ENCODE data around the gene DNAJB6. TPM values are rescaled to one million over a fixed set of nuclear protein-coding genes. Genes with fewer than 3 reads are reported as not detected.

The DNAJB6 gene
- total RNA-seq (250 TPM), polyA plus RNA-seq (100 to 1,000 TPM; 115 to 123 (median 119) TPM)

GRCh38 chr7:157336383-157337315 is at the start of gene DNAJB6:
DNAJB6 (plus strand) TSS chr7:157337004; CDS start chr7:157358573, 21,569 bp downstream.
- DNase-seq (peak; percentile 93 to 96 (median 96)), ATAC-seq (ENCODE audit: low read depth in 2 of 2) (peak; percentile 77 to 80)
- peak within 1 kb of the TSS; percentile 97 to 100 (median 100) for H3K4me3 Mint-ChIP-seq
- H3K27ac Mint-ChIP-seq: peak within 1 kb of the TSS; percentile 98 to 99 (median 99)
- Histone ChIP-seq H3K4me1 (ENCODE audit: control insufficient read depth, insufficient read depth, low read length, poor library complexity, severe bottlenecking) (peaks cover 37% of the 10 kb centered on the region), H3K4me3 (ENCODE audit: low read depth, low read length) (peak within 1 kb of the TSS; percentile 100), H3K27ac (ENCODE audit: insufficient read depth, low read length, poor library complexity, severe bottlenecking) (peak within 1 kb of the TSS; percentile 93), H3K9me3 (ENCODE audit: control insufficient read depth in 2 of 2, low read length in 2 of 2) (no peaks in the 10 kb centered on the region), H3K36me3 (ENCODE audit: control insufficient read depth, insufficient read depth, low read length) (no peaks in the 10 kb centered on the region), H3K27me3 (ENCODE audit: control insufficient read depth, insufficient read depth, low read length) (no peaks in the 10 kb centered on the region)
- H3K9me3 Mint-ChIP-seq: peaks cover 0 to 2% (median 0%) of the 10 kb centered on the region in 7 donors
- H3K36me3 Mint-ChIP-seq: peaks cover 14% of the 10 kb centered on the region
- peaks cover 17 to 49% (median 35%) of the 10 kb centered on the region in 4 donors for H3K4me1 Mint-ChIP-seq
- H3K27me3 Mint-ChIP-seq: peaks cover 26% of the 10 kb centered on the region

GRCh38 chr7:157291404-157292080 is 45.3 kb upstream of the DNAJB6 start:
- Mint-ChIP-seq H3K4me3 (no peak overlapping the region), H3K4me1 (no peaks in the 10 kb centered on the region), H3K36me3 (no peaks in the 10 kb centered on the region), H3K27ac (no peak overlapping the region), H3K27me3 (no peaks in the 10 kb centered on the region), H3K9me3 (no peaks in the 10 kb centered on the region)
- H3K4me3 ChIP-seq (ENCODE audit: low read depth, low read length): no peak overlapping the region
- DNase-seq: no peak
- H3K4me1 ChIP-seq (ENCODE audit: control insufficient read depth, insufficient read depth, low read length, poor library complexity, severe bottlenecking): no peaks in the 10 kb centered on the region
- H3K27me3 ChIP-seq (ENCODE audit: control insufficient read depth, insufficient read depth, low read length): no peaks in the 10 kb centered on the region
- H3K9me3 ChIP-seq (ENCODE audit: control insufficient read depth in 2 of 2, low read length in 2 of 2): no peaks in the 10 kb centered on the region
- H3K27ac ChIP-seq (ENCODE audit: insufficient read depth, low read length, poor library complexity, severe bottlenecking): no peak overlapping the region
- H3K36me3 ChIP-seq (ENCODE audit: control insufficient read depth, insufficient read depth, low read length): no peaks in the 10 kb centered on the region
- no peak for ATAC-seq (ENCODE audit: low read depth in 2 of 2)

DNA sequence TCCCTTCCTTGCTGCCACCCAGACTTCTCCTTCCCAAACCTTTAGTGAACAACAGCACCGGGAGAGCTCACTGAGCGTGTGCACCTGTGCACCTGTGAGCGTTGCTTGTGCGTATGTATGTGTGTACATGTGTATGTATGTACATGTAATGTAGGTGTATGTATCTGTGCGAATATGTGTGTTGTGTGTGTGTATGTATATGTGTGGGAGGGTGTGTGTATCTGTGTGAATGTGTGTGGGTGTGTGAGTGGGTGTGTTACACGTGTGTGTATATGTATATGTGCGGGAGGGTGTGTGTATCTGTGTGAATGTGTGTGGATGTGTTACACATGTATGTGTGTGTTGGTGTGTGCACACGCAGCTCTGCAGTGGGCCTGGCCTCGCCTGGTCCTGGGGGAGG is 44.5 kb upstream of the DNAJB6 start:
- no peak overlapping the region for H3K27ac Mint-ChIP-seq
- ATAC-seq (ENCODE audit: low read depth in 2 of 2) (no peak), DNase-seq (no peak)
- Histone ChIP-seq H3K9me3 (ENCODE audit: control insufficient read depth in 2 of 2, low read length in 2 of 2) (no peaks in the 10 kb centered on the region), H3K36me3 (ENCODE audit: control insufficient read depth, insufficient read depth, low read length) (no peaks in the 10 kb centered on the region), H3K4me1 (ENCODE audit: control insufficient read depth, insufficient read depth, low read length, poor library complexity, severe bottlenecking) (no peaks in the 10 kb centered on the region), H3K27me3 (ENCODE audit: control insufficient read depth, insufficient read depth, low read length) (no peaks in the 10 kb centered on the region), H3K27ac (ENCODE audit: insufficient read depth, low read length, poor library complexity, severe bottlenecking) (no peak overlapping the region), H3K4me3 (ENCODE audit: low read depth, low read length) (no peak overlapping the region)
- no peaks in the 10 kb centered on the region for H3K36me3 Mint-ChIP-seq
- peaks cover 4% of the 10 kb centered on the region for H3K27me3 Mint-ChIP-seq
- no peaks in the 10 kb centered on the region for H3K4me1 Mint-ChIP-seq
- no peaks in the 10 kb centered on the region for H3K9me3 Mint-ChIP-seq
- H3K4me3 Mint-ChIP-seq: no peak overlapping the region

GRCh38 chr7:157292770-157293412 is 43.9 kb upstream of the DNAJB6 start:
- Mint-ChIP-seq H3K4me3 (no peak overlapping the region), H3K27me3 (peaks cover 4% of the 10 kb centered on the region), H3K36me3 (no peaks in the 10 kb centered on the region), H3K9me3 (no peaks in the 10 kb centered on the region), H3K27ac (no peak overlapping the region), H3K4me1 (no peaks in the 10 kb centered on the region)
- no peak overlapping the region for H3K27ac ChIP-seq (ENCODE audit: insufficient read depth, low read length, poor library complexity, severe bottlenecking)
- no peak overlapping the region for H3K4me3 ChIP-seq (ENCODE audit: low read depth, low read length)
- no peaks in the 10 kb centered on the region for H3K4me1 ChIP-seq (ENCODE audit: control insufficient read depth, insufficient read depth, low read length, poor library complexity, severe bottlenecking)
- no peak for ATAC-seq (ENCODE audit: low read depth in 2 of 2)
- no peaks in the 10 kb centered on the region for H3K27me3 ChIP-seq (ENCODE audit: control insufficient read depth, insufficient read depth, low read length)
- H3K9me3 ChIP-seq (ENCODE audit: control insufficient read depth in 2 of 2, low read length in 2 of 2): no peaks in the 10 kb centered on the region
- DNase-seq: no peak
- no peaks in the 10 kb centered on the region for H3K36me3 ChIP-seq (ENCODE audit: control insufficient read depth, insufficient read depth, low read length)

- no peak overlapping the region for H3K4me3 ChIP-seq (ENCODE audit: low read depth, low read length)
- no peaks in the 10 kb centered on the region for H3K9me3 Mint-ChIP-seq
- DNase-seq (no peak), ATAC-seq (ENCODE audit: low read depth in 2 of 2) (no peak)
- H3K4me1 Mint-ChIP-seq: no peaks in the 10 kb centered on the region
- H3K36me3 Mint-ChIP-seq: no peaks in the 10 kb centered on the region
- H3K4me1 ChIP-seq (ENCODE audit: control insufficient read depth, insufficient read depth, low read length, poor library complexity, severe bottlenecking): no peaks in the 10 kb centered on the region
- H3K27ac Mint-ChIP-seq: no peak overlapping the region
- no peak overlapping the region for H3K4me3 Mint-ChIP-seq
- peaks cover 4% of the 10 kb centered on the region for H3K27me3 Mint-ChIP-seq
- no peak overlapping the region for H3K27ac ChIP-seq (ENCODE audit: insufficient read depth, low read length, poor library complexity, severe bottlenecking)
- no peaks in the 10 kb centered on the region for H3K36me3 ChIP-seq (ENCODE audit: control insufficient read depth, insufficient read depth, low read length)
- no peaks in the 10 kb centered on the region for H3K9me3 ChIP-seq (ENCODE audit: control insufficient read depth in 2 of 2, low read length in 2 of 2)
- no peaks in the 10 kb centered on the region for H3K27me3 ChIP-seq (ENCODE audit: control insufficient read depth, insufficient read depth, low read length)
These were observed 43.4 kb upstream of the DNAJB6 start for GRCh38 chr7:157293413-157293788.

DNA sequence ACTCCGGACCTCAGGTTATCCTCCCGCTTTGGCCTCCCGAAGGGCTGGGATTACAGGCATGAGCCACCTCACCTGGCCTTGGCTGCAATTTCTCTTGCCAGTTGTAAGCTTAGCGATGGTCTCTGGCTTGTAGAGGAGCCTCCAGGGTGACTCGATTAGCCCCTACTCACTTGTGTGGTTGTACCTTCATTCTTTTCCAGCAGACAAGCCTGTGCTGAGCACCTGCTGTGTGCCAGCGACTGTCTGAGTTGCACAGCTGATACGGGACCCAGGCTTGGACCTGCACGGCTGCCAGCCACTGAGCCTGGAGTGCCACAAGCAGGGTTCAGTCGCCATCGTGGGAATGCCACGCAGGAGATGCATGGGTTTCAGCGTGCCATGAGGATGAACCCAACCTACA is 42.0 kb upstream of the DNAJB6 start:
- H3K9me3 Mint-ChIP-seq: no peaks in the 10 kb centered on the region
- H3K4me1 Mint-ChIP-seq: peaks cover 0 to 10% (median 6%) of the 10 kb centered on the region in 4 donors
- Histone ChIP-seq H3K4me1 (ENCODE audit: control insufficient read depth, insufficient read depth, low read length, poor library complexity, severe bottlenecking) (no peaks in the 10 kb centered on the region), H3K27ac (ENCODE audit: insufficient read depth, low read length, poor library complexity, severe bottlenecking) (no peak overlapping the region), H3K27me3 (ENCODE audit: control insufficient read depth, insufficient read depth, low read length) (no peaks in the 10 kb centered on the region), H3K36me3 (ENCODE audit: control insufficient read depth, insufficient read depth, low read length) (no peaks in the 10 kb centered on the region), H3K9me3 (ENCODE audit: control insufficient read depth in 2 of 2, low read length in 2 of 2) (no peaks in the 10 kb centered on the region), H3K4me3 (ENCODE audit: low read depth, low read length) (no peak overlapping the region)
- no peak for ATAC-seq (ENCODE audit: low read depth in 2 of 2)
- no peak for DNase-seq
- peak overlapping the region in 1 of 3 donors; percentile 88 for H3K27ac Mint-ChIP-seq
- H3K4me3 Mint-ChIP-seq: no peak overlapping the region
- no peaks in the 10 kb centered on the region for H3K36me3 Mint-ChIP-seq
- H3K27me3 Mint-ChIP-seq: peaks cover 4% of the 10 kb centered on the region

DNA sequence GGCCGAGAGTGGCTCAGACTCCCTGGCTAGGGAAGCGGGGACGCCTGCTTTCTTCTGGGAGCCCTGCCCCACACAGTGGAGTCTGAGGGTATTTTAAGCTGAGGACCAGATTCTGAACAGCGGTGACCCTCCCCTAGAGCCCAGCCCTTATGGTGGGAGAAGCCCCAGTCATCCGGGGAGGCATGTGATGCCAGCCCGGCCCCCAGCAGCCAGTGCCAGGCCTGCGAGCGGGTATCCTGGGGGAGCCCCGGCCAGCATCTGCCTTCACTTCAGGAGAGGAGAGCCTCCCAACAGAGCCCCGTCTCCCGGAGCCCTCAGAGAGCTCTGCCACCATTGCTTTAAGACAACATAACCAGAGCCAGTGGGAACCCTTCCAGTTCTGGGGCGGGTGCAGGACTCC is 41.5 kb upstream of the DNAJB6 start:
- DNase-seq (no peak), ATAC-seq (ENCODE audit: low read depth in 2 of 2) (no peak)
- Histone ChIP-seq H3K4me1 (ENCODE audit: control insufficient read depth, insufficient read depth, low read length, poor library complexity, severe bottlenecking) (no peaks in the 10 kb centered on the region), H3K27ac (ENCODE audit: insufficient read depth, low read length, poor library complexity, severe bottlenecking) (no peak overlapping the region), H3K9me3 (ENCODE audit: control insufficient read depth in 2 of 2, low read length in 2 of 2) (no peaks in the 10 kb centered on the region), H3K27me3 (ENCODE audit: control insufficient read depth, insufficient read depth, low read length) (no peaks in the 10 kb centered on the region), H3K36me3 (ENCODE audit: control insufficient read depth, insufficient read depth, low read length) (no peaks in the 10 kb centered on the region), H3K4me3 (ENCODE audit: low read depth, low read length) (no peak overlapping the region)
- Mint-ChIP-seq H3K4me1 (peaks cover 0 to 10% (median 6%) of the 10 kb centered on the region in 4 donors), H3K4me3 (no peak overlapping the region), H3K36me3 (no peaks in the 10 kb centered on the region), H3K9me3 (no peaks in the 10 kb centered on the region), H3K27ac (no peak overlapping the region), H3K27me3 (peaks cover 4% of the 10 kb centered on the region)
